ENCODE results near the gene PRMT2. TPM values are rescaled to one million over a fixed set of nuclear protein-coding genes. Genes with fewer than 3 reads are reported as not detected.
A peak's percentile ranks its signal among the peaks of the same experiment; 100 is the strongest.
"Not testable (repeated sequence)": the region's sequence is repeated elsewhere in the genome, so short reads cannot be mapped to it uniquely, and the experiment has no call there.

The PRMT2 gene
- total RNA-seq, 1 experiment from 2014 or later, result 86.4 TPM

- Histone ChIP-seq H3K9me3 (ENCODE audit: low read depth, low read length, poor library complexity, severe bottlenecking) (no peaks in the 10 kb centered on the region), H3K4me3 (ENCODE audit: low read depth, low read length, poor library complexity, severe bottlenecking) (peak overlapping the region; percentile 68), H3K27ac (ENCODE audit: low read depth, low read length, poor library complexity, severe bottlenecking) (peak overlapping the region; percentile 46), H3K36me3 (ENCODE audit: insufficient read depth, low read length, poor library complexity, severe bottlenecking) (peaks cover 4% of the 10 kb centered on the region), H3K4me1 (ENCODE audit: insufficient read depth, low read length, poor library complexity, severe bottlenecking) (peaks cover 4% of the 10 kb centered on the region), H3K27me3 (replicated peaks; ENCODE audit: insufficient read depth, low read depth, low read length, poor library complexity) (no peaks in the 10 kb centered on the region)
- ChIA-PET CTCF (interaction anchor here (1.5 kb wide), 1 partner anchor 28 kb away, joined by 4 read pairs; no protein-coding TSS in a partner anchor), POLR2A (ENCODE audit: low non-redundant PET) (interaction anchor here (0.6 kb wide), 1 partner anchor 14 kb away, joined by 6 read pairs; no protein-coding TSS in a partner anchor)
- DNase-seq (ENCODE audit: low spot score), result peak; percentile 58
- BruUV-seq (replicated peaks), result no TSS peak
- intact Hi-C loops (cut with micrococcal nuclease; ENCODE audit: unreplicated experiment), result no loop called here
- TF ChIP-seq EZH2 (IDR thresholded peaks at IDR 0.05; ENCODE audit: borderline replicate concordance, low read depth, low read length, poor library complexity, severe bottlenecking), result no peak
Observed at GRCh38 chr21:46667741-46668380, 32.4 kb downstream of the PRMT2 start.

- Histone ChIP-seq H3K9me3 (ENCODE audit: low read depth, low read length, poor library complexity, severe bottlenecking) (no peaks in the 10 kb centered on the region), H3K4me3 (ENCODE audit: low read depth, low read length, poor library complexity, severe bottlenecking) (peak overlapping the region; percentile 68), H3K4me1 (ENCODE audit: insufficient read depth, low read length, poor library complexity, severe bottlenecking) (peaks cover 4% of the 10 kb centered on the region), H3K27me3 (replicated peaks; ENCODE audit: insufficient read depth, low read depth, low read length, poor library complexity) (no peaks in the 10 kb centered on the region), H3K27ac (ENCODE audit: low read depth, low read length, poor library complexity, severe bottlenecking) (no peak overlapping the region), H3K36me3 (ENCODE audit: insufficient read depth, low read length, poor library complexity, severe bottlenecking) (peaks cover 4% of the 10 kb centered on the region)
- TF ChIP-seq CTCF (conservative IDR thresholded peaks at IDR 0.05; ENCODE audit: low read depth, low read length), result no peak
- no peak for TF ChIP-seq EZH2 (IDR thresholded peaks at IDR 0.05; ENCODE audit: borderline replicate concordance, low read depth, low read length, poor library complexity, severe bottlenecking)
- no TSS peak for BruUV-seq (replicated peaks)
- intact Hi-C loops (cut with micrococcal nuclease; ENCODE audit: unreplicated experiment), result no loop called here
- ChIA-PET POLR2A (ENCODE audit: low non-redundant PET) (interaction anchor here (0.6 kb wide), 1 partner anchor 14 kb away, joined by 6 read pairs; no protein-coding TSS in a partner anchor), CTCF (interaction anchor here (1.5 kb wide), 1 partner anchor 29 kb away, joined by 4 read pairs; no protein-coding TSS in a partner anchor)
- no peak for DNase-seq (ENCODE audit: low spot score)
Observed at GRCh38 chr21:46668381-46668780, 32.9 kb downstream of the PRMT2 start.

- H3K4me1 ChIP-seq (ENCODE audit: insufficient read depth, low read length, poor library complexity, severe bottlenecking); H3K4me3 ChIP-seq (ENCODE audit: low read depth, low read length, poor library complexity, severe bottlenecking); POLR2A ChIA-PET (ENCODE audit: low non-redundant PET); H3K36me3 ChIP-seq (ENCODE audit: insufficient read depth, low read length, poor library complexity, severe bottlenecking); DNase-seq (ENCODE audit: low spot score); BruUV-seq (replicated peaks); H3K27me3 ChIP-seq (replicated peaks; ENCODE audit: insufficient read depth, low read depth, low read length, poor library complexity); intact Hi-C loops (cut with micrococcal nuclease; ENCODE audit: unreplicated experiment); CTCF ChIA-PET; H3K9me3 ChIP-seq (ENCODE audit: low read depth, low read length, poor library complexity, severe bottlenecking); H3K27ac ChIP-seq (ENCODE audit: low read depth, low read length, poor library complexity, severe bottlenecking): not testable (repeated sequence)
Observed at GRCh38 chr21:46668904-46669303, 33.4 kb downstream of the PRMT2 start.

GRCh38 chr21:46674430-46675007 is 39.0 kb downstream of the PRMT2 start:
- no peak for DNase-seq (ENCODE audit: low spot score)
- H3K27ac ChIP-seq (ENCODE audit: low read depth, low read length, poor library complexity, severe bottlenecking), result no peak overlapping the region
- ChIA-PET POLR2A (ENCODE audit: low non-redundant PET) (no interaction called here), CTCF (no interaction called here)
- H3K4me1 ChIP-seq (ENCODE audit: insufficient read depth, low read length, poor library complexity, severe bottlenecking), result no peaks in the 10 kb centered on the region
- H3K9me3 ChIP-seq (ENCODE audit: low read depth, low read length, poor library complexity, severe bottlenecking), result no peaks in the 10 kb centered on the region
- no peaks in the 10 kb centered on the region for H3K27me3 ChIP-seq (replicated peaks; ENCODE audit: insufficient read depth, low read depth, low read length, poor library complexity)
- intact Hi-C loops (cut with micrococcal nuclease; ENCODE audit: unreplicated experiment), result no loop called here
- BruUV-seq (replicated peaks), result no TSS peak
- no peak overlapping the region for H3K4me3 ChIP-seq (ENCODE audit: low read depth, low read length, poor library complexity, severe bottlenecking)
- no peaks in the 10 kb centered on the region for H3K36me3 ChIP-seq (ENCODE audit: insufficient read depth, low read length, poor library complexity, severe bottlenecking)
- TF ChIP-seq CTCF (conservative IDR thresholded peaks at IDR 0.05; ENCODE audit: low read depth, low read length) (no peak), EZH2 (IDR thresholded peaks at IDR 0.05; ENCODE audit: borderline replicate concordance, low read depth, low read length, poor library complexity, severe bottlenecking) (no peak)
